ENCODE measurements around the gene IFNA8.
"Not testable (repeated sequence)": the region's sequence is repeated elsewhere in the genome, so short reads cannot be mapped to it uniquely, and the experiment has no call there.

Gene IFNA8

GRCh38 chr9:21428235-21428634 lies 19.3 kb downstream of the IFNA8 start:
- no peak for DNase-seq (ENCODE audit: low read depth, low spot score)

- DNase-seq (ENCODE audit: low read depth, low spot score): no peak
Measured at GRCh38 chr9:21429191-21429590, 20.3 kb downstream of the IFNA8 start.

GRCh38 chr9:21432672-21433425 lies 23.9 kb downstream of the IFNA8 start:
- DNase-seq (ENCODE audit: low read depth, low spot score): no peak

- DNase-seq (ENCODE audit: low read depth, low spot score): peak; percentile 44
Measured at GRCh38 chr9:21434202-21435014, 25.5 kb downstream of the IFNA8 start.

GRCh38 chr9:21435015-21435383 lies 26.1 kb downstream of the IFNA8 start:
- DNase-seq (ENCODE audit: low read depth, low spot score): not testable (repeated sequence)

GRCh38 chr9:21440139-21440538 lies 31.2 kb downstream of the IFNA8 start, which contains the start of gene IFNA1:
Gene IFNA1 (plus strand): TSS chr9:21440439. CDS start chr9:21440508, 69 bp downstream.
- no peak for DNase-seq (ENCODE audit: low read depth, low spot score)

GRCh38 chr9:21443849-21444625 lies 35.1 kb downstream of the IFNA8 start:
- DNase-seq (ENCODE audit: low read depth, low spot score): no peak

- not testable (repeated sequence) for DNase-seq (ENCODE audit: low read depth, low spot score)
Measured at GRCh38 chr9:21449312-21449711, 40.4 kb downstream of the IFNA8 start.

GRCh38 chr9:21450733-21451394 lies 41.9 kb downstream of the IFNA8 start:
- no peak for DNase-seq (ENCODE audit: low read depth, low spot score)

- no peak for DNase-seq (ENCODE audit: low read depth, low spot score)
Measured at GRCh38 chr9:21452681-21453080, 43.8 kb downstream of the IFNA8 start.

GRCh38 chr9:21454149-21454548 lies 45.2 kb downstream of the IFNA8 start:
- DNase-seq (ENCODE audit: low read depth, low spot score): no peak

- no peak for DNase-seq (ENCODE audit: low read depth, low spot score)
Measured at GRCh38 chr9:21455320-21455719, 46.4 kb downstream of the IFNA8 start.
